HL-60/S4 (cell line): ENCODE results near the gene KIR2DL3.
"Not testable (repeated sequence)": the region's sequence is repeated elsewhere in the genome, so short reads cannot be mapped to it uniquely, and the experiment has no call there.

Experiments
- in situ Hi-C: fragments of 300-500 bp; cut with MboI; formaldehyde crosslinking; loops from 2 replicates; pipeline ENCODE4 v1.14.3; 2022; ENCODE audit warnings: low sequenced_read_pairs

KIR2DL3 gene

DNA sequence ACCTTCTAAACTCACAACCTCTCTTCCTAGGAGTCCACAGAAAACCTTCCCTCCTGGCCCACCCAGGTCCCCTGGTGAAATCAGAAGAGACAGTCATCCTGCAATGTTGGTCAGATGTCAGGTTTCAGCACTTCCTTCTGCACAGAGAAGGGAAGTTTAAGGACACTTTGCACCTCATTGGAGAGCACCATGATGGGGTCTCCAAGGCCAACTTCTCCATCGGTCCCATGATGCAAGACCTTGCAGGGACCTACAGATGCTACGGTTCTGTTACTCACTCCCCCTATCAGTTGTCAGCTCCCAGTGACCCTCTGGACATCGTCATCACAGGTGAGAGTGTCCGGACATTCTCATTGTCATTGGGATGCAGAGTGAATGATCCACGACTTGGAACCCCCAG, 3.6 kb downstream of the KIR2DL3 start:
- in situ Hi-C loops: not testable (repeated sequence)

DNA sequence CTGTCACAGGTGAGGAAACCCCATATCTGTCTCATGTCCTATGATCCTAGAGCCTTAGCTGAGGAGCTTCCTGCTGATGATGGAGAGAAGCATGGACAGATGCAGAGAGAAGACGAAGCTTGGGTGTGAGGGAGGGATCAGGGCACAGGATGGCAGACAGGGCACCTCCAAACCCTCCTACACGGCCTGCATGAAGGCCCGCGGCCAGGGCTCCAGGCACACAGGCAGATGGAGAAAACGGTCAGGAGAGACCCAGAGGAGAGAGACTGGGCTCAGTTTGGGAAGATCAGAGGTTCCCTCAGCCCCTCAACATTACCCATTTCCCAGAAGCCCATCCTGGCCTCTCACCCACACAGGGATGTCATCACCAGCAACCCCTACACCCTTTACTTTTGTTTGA, 5.8 kb downstream of the KIR2DL3 start:
- in situ Hi-C loops: not testable (repeated sequence)

DNA sequence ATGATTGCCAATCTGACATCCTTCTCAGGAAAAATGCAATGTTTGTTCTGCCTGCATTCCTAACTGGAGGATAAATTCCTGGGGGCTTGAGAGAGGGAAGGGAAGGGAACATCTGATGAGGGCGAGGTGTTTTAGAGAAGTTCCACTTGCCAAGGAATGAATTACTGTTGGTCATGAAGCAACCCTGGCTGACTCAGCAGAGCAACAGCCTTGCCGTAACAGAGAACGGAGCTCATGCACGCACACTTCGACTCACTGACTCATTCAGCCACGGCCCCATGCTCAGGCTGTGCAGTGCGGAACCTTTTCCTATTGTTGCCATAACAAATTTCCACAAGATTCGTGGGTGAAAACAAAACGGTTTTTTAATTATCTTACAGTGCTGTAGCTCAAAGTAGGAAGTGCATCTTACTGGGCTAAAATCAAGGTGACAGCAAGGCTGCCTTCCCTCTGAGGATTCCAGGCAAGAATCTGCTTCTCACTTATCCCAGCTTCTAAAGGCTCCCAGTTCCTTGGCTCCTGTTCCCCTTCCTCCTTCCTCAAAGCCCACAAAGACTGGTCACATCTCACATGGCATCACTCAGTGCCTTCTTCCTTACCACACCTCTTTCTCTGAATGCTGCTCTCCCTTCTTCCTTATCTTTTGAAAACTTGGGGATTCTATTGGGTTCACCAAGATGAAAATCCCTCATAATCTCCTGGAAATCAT, 9.5 kb downstream of the KIR2DL3 start:
- in situ Hi-C loops: not testable (repeated sequence)

DNA sequence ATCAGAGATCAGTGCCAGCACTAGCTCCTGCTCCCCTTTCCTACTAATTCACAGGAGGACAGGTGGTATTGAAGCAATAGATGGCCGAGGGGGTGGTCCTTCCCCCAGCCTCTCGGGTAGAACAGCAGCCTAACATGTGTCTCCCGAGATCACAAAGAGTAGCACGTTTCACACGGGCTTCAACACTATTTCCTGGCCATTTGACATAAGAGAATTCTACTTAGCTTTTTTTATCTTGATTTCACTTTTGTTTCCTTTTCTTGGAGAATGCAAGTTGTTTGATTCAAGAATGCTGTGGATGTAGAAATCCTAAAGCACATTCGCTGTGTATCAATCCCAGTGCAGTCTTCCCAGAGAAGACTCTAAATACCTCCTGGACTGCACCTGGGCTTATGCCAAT, 12.0 kb downstream of the KIR2DL3 start:
- in situ Hi-C loops: not testable (repeated sequence)

DNA sequence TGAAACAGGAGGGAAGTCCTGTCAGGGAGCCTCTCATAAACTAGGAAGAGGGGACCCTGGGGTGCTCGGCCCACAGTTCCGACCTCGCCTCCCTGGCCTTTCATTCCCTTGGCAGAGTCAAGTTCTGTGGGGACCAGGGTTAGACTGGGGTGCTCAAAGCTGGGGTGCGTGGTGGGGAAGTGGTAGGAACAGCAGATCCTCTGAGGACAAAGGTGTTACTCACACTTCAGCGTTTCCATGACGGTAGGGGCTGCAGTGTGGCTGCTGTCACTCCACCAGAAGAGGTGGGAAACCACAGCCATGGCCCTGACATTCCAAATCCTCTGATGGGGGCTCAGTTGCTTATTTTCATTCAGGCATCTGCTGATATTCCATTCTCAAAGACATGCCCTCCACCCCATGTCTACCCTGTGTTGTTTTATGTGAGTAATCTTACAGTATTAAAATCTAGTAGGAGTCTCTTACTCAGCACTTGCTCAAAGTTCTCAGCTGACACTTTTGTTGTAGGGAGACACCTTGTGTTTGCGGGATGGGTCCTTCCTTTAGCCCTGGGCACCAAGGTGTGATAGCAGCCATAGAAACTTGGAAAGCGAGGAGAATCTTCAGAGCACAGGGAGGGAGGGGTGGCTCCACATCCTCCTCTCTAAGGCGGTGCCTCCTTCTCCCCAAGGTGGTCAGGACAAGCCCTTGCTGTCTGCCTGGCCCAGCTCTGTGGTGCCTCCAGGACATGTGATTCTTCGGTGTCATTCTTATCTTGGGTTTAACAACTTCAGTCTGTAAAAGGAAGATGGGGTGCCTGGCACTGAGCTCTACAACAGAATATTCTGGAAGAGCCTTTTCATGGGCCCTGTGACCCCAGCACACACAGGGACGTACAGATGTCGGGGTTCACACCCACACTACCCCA, 18.1 kb downstream of the KIR2DL3 start:
- in situ Hi-C loops: not testable (repeated sequence)

DNA sequence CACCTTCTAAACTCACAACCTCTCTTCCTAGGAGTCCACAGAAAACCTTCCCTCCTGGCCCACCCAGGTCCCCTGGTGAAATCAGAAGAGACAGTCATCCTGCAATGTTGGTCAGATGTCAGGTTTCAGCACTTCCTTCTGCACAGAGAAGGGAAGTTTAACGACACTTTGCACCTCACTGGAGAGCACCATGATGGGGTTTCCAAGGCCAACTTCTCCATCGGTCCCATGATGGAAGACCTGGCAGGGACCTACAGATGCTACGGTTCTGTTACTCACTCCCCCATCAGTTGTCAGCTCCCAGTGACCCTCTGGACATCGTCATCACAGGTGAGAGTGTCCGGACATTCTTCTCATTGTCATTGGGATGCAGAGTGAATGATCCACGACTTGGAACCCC, 20.3 kb downstream of the KIR2DL3 start:
- in situ Hi-C loops: not testable (repeated sequence)

DNA sequence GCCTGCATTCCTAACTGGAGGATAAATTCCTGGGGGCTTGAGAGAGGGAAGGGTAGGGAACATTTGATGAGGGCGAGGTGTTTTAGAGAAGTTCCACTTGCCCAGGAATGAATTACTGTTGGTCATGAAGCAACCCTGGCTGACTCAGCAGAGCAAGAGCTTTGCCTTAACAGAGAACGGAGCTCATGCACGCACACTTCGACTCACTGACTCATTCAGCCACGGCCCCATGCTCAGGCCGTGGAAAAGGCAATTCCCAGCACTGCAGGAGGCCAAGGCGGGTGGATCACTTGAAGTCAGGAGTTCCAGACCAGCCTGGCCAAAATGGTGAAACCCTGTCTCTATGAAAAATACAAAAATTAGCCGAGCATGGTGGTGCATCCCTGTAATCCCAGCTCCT, 25.9 kb downstream of the KIR2DL3 start:
- in situ Hi-C loops: not testable (repeated sequence)

DNA sequence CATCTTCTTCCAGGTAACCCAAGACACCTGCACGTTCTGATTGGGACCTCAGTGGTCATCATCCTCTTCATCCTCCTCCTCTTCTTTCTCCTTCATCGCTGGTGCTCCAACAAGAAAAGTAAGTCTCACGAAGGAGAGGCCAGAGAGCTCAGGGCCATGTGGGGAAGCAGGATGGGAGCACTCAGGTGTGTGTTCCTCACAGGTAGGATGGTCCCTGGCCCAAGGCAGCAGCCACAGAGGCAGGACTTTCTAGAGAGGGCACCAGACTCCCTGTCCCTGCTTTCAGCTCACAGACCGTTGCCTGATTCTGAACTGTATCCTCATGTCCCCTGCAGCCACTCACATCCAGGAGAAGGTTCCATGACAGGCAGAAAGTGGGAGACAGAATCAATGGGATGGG, 28.2 kb downstream of the KIR2DL3 start:
- in situ Hi-C loops: not testable (repeated sequence)

DNA sequence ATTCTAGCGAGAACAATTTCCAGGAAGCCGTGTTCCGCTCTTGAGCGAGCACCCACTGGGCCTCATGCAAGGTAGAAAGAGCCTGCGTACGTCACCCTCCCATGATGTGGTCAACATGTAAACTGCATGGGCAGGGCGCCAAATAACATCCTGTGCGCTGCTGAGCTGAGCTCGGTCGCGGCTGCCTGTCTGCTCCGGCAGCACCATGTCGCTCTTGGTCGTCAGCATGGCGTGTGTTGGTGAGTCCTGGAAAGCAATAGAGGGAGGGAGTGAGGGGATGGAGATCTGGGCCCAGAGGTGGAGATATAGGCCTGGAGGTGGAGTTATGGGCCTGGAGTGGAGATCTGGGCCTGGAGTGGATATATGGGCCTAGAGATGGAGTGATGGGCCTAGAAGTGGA, 31.3 kb downstream of the KIR2DL3 start, which contains the start of gene KIR2DL1:
KIR2DL1 (plus strand) TSS at position 148 of the 400 bp plus-strand sequence; CDS start at position 206, 58 bp downstream.
- in situ Hi-C loops: loop anchor here (10.0 kb wide), 1 partner anchor 85 kb away; the partner anchor contains the start of gene KIR3DL2

DNA sequence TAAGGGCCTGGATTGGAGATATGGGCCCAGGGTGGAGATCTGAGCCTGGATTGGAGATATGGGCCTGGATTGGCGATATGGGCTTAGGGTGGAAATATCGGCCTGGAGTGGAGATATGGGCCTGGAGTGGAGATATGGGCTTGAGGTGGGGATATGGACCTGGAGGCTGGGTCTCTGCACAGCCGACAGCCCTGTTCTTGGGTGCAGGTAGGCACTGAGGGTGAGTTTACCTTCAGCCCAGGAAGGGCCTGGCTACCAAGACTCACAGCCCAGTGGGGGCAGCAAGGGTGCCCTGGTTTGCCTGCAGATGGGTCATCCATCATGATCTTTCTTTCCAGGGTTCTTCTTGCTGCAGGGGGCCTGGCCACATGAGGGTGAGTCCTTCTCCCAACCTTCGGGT, 32.2 kb downstream of the KIR2DL3 start:
- in situ Hi-C loops: loop anchor here (10.0 kb wide), 1 partner anchor 84 kb away; the partner anchor contains the start of gene KIR3DL2

DNA sequence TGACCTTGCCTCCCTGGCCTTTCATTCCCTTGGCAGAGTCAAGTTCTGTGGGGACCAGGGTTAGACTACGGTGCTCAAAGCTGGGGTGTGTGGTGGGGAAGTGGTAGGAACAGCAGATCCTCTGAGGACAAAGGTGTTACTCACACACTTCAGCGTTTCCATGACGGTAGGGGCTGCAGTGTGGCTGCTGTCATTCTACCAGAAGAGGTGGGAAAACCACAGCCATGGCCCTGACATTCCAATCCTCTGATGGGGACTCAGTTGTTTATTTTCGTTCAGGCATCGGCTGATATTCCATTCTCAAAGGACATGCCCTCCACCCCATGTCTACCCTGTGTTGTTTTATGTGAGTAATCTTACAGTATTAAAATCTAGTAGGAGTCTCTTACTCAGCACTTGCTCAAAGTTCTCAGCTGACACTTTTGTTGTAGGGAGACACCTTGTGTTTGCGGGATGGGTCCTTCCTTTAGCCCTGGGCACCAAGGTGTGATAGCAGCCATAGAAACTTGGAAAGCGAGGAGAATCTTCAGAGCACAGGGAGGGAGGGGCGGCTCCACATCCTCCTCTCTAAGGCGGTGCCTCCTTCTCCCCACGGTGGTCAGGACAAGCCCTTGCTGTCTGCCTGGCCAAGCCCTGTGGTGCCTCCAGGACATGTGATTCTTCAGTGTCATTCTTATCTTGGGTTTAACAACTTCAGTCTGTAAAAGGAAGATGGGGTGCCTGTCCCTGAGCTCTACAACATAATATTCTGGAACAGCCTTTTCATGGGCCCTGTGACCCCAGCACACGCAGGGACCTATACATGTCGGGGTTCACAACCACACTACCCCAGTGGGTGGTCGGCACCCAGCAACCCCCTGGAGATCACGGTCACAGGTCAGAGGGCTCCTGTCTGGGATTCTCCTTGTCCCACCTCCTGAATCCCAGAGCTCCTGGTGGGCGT, 33.0 kb downstream of the KIR2DL3 start:
- in situ Hi-C loops: loop anchor here (10.0 kb wide), 1 partner anchor 84 kb away; the partner anchor contains the start of gene KIR3DL2

DNA sequence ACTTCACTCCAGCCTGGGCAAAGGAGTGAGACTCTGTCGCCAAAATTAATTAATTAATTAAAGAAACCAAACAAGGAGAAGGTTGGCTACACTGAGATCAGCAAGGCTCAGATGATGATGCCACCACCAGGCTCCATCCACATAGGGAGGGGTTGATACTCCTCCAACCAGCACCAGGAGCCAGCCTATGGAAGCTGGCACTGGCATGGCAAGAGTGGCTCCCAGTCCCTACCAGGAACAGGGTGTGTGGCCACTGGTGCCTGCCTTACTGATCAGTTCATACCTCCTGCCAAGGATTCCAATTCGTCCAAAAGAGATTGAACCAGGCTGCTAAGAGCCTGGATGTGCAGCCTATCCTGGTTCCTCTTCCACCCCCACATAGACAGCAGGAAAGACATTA, 34.4 kb downstream of the KIR2DL3 start:
- in situ Hi-C loops: loop anchor here (10.0 kb wide), 1 partner anchor 82 kb away; the partner anchor contains the start of gene KIR3DL2

DNA sequence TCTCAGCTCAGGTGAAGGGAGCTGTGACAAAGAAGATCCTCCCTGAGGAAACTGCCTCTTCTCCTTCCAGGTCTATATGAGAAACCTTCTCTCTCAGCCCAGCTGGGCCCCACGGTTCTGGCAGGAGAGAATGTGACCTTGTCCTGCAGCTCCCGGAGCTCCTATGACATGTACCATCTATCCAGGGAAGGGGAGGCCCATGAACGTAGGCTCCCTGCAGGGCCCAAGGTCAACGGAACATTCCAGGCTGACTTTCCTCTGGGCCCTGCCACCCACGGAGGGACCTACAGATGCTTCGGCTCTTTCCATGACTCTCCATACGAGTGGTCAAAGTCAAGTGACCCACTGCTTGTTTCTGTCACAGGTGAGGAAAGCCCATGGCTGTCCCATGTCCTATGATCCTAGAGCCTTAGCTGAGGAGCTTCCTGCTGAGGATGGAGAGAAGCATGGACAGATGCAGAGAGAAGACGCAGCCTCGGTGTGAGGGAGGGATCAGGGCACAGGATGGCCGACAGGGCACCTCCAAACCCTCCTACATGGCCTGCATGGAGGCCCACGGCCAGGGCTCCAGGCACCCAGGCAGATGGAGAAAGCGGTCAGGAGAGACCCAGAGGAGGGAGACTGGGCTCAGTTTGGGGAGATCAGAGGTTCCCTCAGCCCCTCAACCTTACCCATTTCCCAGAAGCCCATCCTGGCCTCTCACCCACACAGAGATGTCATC, 36.9 kb downstream of the KIR2DL3 start:
- in situ Hi-C loops: loop anchor here (10.0 kb wide), 1 partner anchor 80 kb away; the partner anchor contains the start of gene KIR3DL2

DNA sequence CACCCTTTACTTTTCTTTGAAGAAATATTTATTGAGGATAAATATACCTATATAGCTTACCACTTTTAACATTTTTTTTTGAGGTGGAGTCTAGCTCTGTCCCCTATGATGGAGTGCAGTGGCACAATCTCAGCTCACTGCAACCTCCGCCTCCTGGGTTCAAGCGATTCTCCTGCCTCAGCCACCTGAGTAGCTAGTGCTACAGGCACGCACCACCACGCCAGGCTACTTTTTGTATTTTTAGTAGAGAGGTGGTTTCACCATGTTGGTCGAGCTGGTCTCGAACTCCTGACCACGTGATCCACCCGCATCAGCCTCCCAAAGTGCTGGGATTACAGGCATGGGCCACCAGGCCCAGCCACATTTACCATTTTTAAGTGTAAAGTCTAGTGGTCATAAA, 37.5 kb downstream of the KIR2DL3 start:
- in situ Hi-C loops: loop anchor here (10.0 kb wide), 1 partner anchor 79 kb away; the partner anchor contains the start of gene KIR3DL2

DNA sequence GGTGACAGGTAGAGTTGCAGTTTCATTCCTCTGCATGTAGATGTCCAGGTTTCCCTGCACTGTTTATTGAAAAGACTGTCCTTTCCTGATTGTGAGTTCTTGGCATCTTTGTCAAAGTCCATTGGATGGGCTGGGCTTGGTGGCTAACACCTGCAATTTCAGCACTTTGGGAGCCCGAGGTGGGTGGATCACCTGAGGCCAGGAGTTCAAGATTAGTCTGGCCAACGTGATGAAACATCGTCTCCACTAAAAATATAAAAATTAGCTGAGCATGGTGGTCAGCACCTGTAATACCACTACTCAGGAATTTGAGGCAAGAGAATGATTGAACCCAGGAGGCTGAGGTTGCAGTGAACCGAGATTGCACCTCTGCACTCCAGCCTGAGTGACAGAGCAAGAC, 39.5 kb downstream of the KIR2DL3 start:
- in situ Hi-C loops: loop anchor here (10.0 kb wide), 1 partner anchor 77 kb away; the partner anchor contains the start of gene KIR3DL2

DNA sequence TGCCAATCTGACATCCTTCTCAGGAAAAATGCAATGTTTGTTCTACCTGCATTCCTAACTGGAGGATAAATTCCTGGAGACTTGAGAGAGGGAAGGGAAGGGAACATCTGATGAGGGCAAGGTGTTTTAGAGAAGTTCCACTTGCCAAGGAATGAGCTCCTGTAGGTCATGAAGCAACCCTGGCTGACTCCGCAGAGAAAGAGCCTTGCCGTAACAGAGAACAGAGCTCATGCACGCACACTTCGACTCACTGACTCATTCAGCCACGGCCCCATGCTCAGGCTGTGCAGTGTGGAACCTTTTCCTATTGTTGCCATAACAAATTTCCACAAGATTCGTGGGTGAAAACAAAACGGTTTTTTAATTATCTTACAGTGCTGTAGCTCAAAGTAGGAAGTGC, 40.6 kb downstream of the KIR2DL3 start:
- in situ Hi-C loops: loop anchor here (10.0 kb wide), 1 partner anchor 76 kb away; the partner anchor contains the start of gene KIR3DL2

DNA sequence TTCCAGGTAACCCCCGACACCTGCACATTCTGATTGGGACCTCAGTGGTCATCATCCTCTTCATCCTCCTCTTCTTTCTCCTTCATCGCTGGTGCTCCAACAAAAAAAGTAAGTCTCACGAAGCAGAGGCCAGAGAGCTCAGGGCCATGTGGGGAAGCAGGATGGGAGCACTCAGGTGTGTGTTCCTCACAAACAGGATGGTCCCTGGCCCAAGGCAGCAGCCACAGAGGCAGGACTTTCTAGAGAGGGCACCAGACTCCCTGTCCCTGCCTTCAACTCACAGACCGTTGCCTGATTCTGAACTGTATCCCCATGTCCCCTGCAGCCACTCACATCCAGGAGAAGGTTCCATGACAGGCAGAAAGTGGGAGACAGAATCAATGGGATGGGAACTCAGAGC, 44.6 kb downstream of the KIR2DL3 start:
- in situ Hi-C loops: not testable (repeated sequence)

DNA sequence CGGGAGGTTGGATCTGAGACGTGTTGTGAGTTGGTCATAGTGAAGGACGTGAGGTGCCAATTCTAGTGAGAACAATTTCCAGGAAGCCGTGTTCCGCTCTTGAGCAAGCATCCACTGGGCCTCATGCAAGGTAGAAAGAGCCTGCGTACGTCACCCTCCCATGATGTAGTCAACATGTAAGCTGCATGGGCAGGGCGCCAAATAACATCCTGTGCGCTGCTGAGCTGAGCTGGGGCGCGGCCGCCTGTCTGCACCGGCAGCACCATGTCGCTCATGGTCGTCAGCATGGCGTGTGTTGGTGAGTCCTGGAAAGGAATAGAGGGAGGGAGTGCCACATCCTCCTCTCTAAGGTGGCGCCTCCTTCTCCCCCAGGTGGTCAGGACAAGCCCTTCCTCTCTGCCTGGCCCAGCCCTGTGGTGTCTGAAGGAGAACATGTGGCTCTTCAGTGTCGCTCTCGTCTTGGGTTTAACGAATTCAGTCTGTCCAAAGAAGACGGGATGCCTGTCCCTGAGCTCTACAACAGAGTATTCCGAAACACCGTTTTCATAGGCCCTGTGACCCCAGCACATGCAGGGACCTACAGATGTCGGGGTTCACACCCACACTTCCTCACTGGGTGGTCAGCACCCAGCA, 47.9 kb downstream of the KIR2DL3 start:
- in situ Hi-C loops: not testable (repeated sequence)

DNA sequence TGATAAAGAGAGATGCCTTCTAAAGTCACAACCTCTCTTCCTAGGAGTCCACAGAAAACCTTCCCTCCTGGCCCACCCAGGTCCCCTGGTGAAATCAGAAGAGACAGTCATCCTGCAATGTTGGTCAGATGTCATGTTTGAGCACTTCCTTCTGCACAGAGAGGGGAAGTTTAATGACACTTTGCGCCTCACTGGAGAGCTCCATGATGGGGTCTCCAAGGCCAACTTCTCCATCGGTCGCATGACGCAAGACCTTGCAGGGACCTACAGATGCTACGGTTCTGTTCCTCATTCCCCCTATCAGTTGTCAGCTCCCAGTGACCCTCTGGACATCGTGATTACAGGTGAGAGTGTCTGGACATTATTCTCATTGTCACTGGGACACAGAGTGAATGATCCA, 49.8 kb downstream of the KIR2DL3 start:
- in situ Hi-C loops: not testable (repeated sequence)
